Keratinocyte (primary cell): ENCODE measurements around the gene CUX1.

ENCODE experiments used
- CTCF ChIP-seq, 3 experiments: IDR thresholded peaks in 1 of 3; conservative IDR thresholded peaks in 1 of 3; optimal IDR thresholded peaks in 1 of 3; 2 replicates in 2 of 3; 3 replicates in 1 of 3; pipeline versions ENCODE3 to v1.5.1; 2011; ENCODE audit warnings: low read length in 3 of 3, mild to moderate bottlenecking in 3 of 3, moderate library complexity in 2 of 3, control low read depth in 1 of 3, inconsistent platforms in 1 of 3; ENCODE audit not compliant: insufficient read depth in 2 of 3; ENCODE audit errors: extremely low read depth in 1 of 3
- EZH2 ChIP-seq: IDR thresholded peaks from one replicate; pipeline ENCODE4 v1.6.1; 2012; ENCODE audit warnings: inconsistent platforms, mild to moderate bottlenecking, low read length, moderate library complexity

GRCh38 chr7:102064361-102065025, 247.1 kb downstream of the CUX1 start:
- TF ChIP-seq CTCF (optimal IDR thresholded peaks at IDR 0.05 in 1 of 3, IDR thresholded peaks at IDR 0.05 in 1 of 3, conservative IDR thresholded peaks at IDR 0.05 in 1 of 3; ENCODE audit: extremely low read depth in 1 of 3, insufficient read depth in 2 of 3, low read length in 3 of 3) (no peak), EZH2 (no peak)
